ENCODE results near the gene TRAM2. TPM values are rescaled to one million over a fixed set of nuclear protein-coding genes. Genes with fewer than 3 reads are reported as not detected.

TRAM2 gene
- total and polyA plus RNA-seq, 2 of the 13 experiments (the other 11 are each of a cell fraction or from before 2014, with no cell fraction given), result 49.1 to 72.5 TPM

DNA sequence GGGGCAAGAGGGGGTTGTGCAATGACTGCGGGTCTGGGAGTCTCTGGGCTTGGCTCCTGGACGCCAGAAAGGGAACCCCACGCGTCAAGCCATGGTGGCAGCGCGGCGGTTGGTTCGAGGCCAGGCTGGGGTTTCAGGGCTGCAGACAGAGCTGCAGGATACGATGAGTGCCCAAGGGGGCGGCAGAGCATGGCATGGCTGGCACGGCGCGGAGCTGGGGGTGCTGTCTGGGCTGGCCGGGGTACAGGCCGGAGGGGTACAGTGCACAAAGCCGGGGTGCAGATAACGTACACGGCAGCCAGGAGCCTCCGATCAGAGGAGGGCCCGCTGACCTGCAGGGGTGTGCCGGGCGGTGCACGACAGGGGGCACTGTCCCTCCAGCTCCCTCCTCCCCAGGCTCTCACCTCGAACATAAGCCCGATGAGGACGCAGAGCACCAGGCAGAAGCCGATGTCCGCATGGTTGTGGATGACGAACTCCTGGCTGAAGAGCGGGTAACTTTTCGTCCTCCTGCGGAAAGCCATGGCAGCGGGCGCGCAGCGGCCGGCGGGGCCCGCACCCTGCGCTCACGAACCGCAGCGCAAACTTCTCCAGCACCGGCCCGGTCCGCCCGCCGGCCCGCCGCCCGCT lies 353 bp downstream of the TRAM2 start (continued):
- peak; percentile 74; the same call in 1 of the 2 replicates for TF ChIP-seq ZNF546 (CRISPR knock-in tag; conservative IDR thresholded peaks at IDR 0.05)
- peak; percentile 33; the same call in 1 of the 2 replicates for TF ChIP-seq ARNTL (CRISPR knock-in tag; IDR thresholded peaks at IDR 0.05)
- TF ChIP-seq ZNF766 (CRISPR knock-in tag; IDR thresholded peaks at IDR 0.05; ENCODE audit: borderline replicate concordance), result no peak
- TF ChIP-seq, protein P1, sequence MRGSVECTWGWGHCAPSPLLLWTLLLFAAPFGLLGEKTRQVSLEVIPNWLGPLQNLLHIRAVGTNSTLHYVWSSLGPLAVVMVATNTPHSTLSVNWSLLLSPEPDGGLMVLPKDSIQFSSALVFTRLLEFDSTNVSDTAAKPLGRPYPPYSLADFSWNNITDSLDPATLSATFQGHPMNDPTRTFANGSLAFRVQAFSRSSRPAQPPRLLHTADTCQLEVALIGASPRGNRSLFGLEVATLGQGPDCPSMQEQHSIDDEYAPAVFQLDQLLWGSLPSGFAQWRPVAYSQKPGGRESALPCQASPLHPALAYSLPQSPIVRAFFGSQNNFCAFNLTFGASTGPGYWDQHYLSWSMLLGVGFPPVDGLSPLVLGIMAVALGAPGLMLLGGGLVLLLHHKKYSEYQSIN (CRISPR knock-in tag; IDR thresholded peaks at IDR 0.05; ENCODE audit: borderline replicate concordance), result no peak
- TF ChIP-seq SNRNP70 (IDR thresholded peaks at IDR 0.05; ENCODE audit: low read depth, low read length), result no peak
- TF ChIP-seq HOXA7 (CRISPR knock-in tag; IDR thresholded peaks at IDR 0.05), result no peak
- TF ChIP-seq YEATS4 (CRISPR knock-in tag; IDR thresholded peaks at IDR 0.05; ENCODE audit: borderline replicate concordance), result peak; percentile 42; the same call in 1 of the 2 replicates
- TF ChIP-seq, protein P2, sequence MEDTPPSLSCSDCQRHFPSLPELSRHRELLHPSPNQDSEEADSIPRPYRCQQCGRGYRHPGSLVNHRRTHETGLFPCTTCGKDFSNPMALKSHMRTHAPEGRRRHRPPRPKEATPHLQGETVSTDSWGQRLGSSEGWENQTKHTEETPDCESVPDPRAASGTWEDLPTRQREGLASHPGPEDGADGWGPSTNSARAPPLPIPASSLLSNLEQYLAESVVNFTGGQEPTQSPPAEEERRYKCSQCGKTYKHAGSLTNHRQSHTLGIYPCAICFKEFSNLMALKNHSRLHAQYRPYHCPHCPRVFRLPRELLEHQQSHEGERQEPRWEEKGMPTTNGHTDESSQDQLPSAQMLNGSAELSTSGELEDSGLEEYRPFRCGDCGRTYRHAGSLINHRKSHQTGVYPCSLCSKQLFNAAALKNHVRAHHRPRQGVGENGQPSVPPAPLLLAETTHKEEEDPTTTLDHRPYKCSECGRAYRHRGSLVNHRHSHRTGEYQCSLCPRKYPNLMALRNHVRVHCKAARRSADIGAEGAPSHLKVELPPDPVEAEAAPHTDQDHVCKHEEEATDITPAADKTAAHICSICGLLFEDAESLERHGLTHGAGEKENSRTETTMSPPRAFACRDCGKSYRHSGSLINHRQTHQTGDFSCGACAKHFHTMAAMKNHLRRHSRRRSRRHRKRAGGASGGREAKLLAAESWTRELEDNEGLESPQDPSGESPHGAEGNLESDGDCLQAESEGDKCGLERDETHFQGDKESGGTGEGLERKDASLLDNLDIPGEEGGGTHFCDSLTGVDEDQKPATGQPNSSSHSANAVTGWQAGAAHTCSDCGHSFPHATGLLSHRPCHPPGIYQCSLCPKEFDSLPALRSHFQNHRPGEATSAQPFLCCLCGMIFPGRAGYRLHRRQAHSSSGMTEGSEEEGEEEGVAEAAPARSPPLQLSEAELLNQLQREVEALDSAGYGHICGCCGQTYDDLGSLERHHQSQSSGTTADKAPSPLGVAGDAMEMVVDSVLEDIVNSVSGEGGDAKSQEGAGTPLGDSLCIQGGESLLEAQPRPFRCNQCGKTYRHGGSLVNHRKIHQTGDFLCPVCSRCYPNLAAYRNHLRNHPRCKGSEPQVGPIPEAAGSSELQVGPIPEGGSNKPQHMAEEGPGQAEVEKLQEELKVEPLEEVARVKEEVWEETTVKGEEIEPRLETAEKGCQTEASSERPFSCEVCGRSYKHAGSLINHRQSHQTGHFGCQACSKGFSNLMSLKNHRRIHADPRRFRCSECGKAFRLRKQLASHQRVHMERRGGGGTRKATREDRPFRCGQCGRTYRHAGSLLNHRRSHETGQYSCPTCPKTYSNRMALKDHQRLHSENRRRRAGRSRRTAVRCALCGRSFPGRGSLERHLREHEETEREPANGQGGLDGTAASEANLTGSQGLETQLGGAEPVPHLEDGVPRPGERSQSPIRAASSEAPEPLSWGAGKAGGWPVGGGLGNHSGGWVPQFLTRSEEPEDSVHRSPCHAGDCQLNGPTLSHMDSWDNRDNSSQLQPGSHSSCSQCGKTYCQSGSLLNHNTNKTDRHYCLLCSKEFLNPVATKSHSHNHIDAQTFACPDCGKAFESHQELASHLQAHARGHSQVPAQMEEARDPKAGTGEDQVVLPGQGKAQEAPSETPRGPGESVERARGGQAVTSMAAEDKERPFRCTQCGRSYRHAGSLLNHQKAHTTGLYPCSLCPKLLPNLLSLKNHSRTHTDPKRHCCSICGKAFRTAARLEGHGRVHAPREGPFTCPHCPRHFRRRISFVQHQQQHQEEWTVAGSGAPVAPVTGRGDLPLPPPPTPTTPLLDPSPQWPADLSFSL (CRISPR knock-in tag; IDR thresholded peaks at IDR 0.05), result peak; percentile 55; the same call in 1 of the 2 replicates
- no peak for TF ChIP-seq ZNF484 (CRISPR knock-in tag; IDR thresholded peaks at IDR 0.05; ENCODE audit: borderline replicate concordance, low read depth)
- no peak for TF ChIP-seq ZNF431 (CRISPR knock-in tag; IDR thresholded peaks at IDR 0.05; ENCODE audit: borderline replicate concordance, low read depth)
- TF ChIP-seq ISX (CRISPR knock-in tag; conservative IDR thresholded peaks at IDR 0.05), result no peak
- TF ChIP-seq ZNF724P (CRISPR knock-in tag; IDR thresholded peaks at IDR 0.05; ENCODE audit: borderline replicate concordance), result 0 out of 2 replicates have a peak, but pooled peaks have one; percentile 50
- TF ChIP-seq EP300 (IDR thresholded peaks at IDR 0.05; ENCODE audit: low read depth in 2 of 2, low read length in 2 of 2), result no peak; a peak in 1 of 4 replicates
- peak; percentile 53; the same call in 1 of the 2 replicates for TF ChIP-seq EP300 (CRISPR knock-in tag; IDR thresholded peaks at IDR 0.05; ENCODE audit: borderline replicate concordance)
- peak; percentile 83 for TF ChIP-seq CCDC6 (CRISPR knock-in tag; IDR thresholded peaks at IDR 0.05)
- TF ChIP-seq HNRNPH1 (optimal IDR thresholded peaks at IDR 0.05; ENCODE audit: low read depth, low read length), result no peak
- no peak; the same call in 1 of the 2 replicates for TF ChIP-seq ZIK1 (CRISPR knock-in tag; IDR thresholded peaks at IDR 0.05; ENCODE audit: borderline replicate concordance, low read depth)
- no peak for TF ChIP-seq AGO1 (IDR thresholded peaks at IDR 0.05; ENCODE audit: low read depth, low read length, poor library complexity, severe bottlenecking)
- no peak; the same call in 1 of the 2 replicates for TF ChIP-seq NR2C2 (CRISPR knock-in tag; IDR thresholded peaks at IDR 0.05; ENCODE audit: borderline replicate concordance)
- TF ChIP-seq ZNF33B (CRISPR knock-in tag; IDR thresholded peaks at IDR 0.05), result no peak
- TF ChIP-seq ZNF292 (CRISPR knock-in tag; IDR thresholded peaks at IDR 0.05; ENCODE audit: borderline replicate concordance, low read depth), result peak; percentile 92
- peak; percentile 52 for TF ChIP-seq ZMYM4 (CRISPR knock-in tag; IDR thresholded peaks at IDR 0.05)
- no peak for TF ChIP-seq ZNF282 (IDR thresholded peaks at IDR 0.05; ENCODE audit: partially characterized antibody)

Measured in HepG2 (cell line).